Colonic mucosa (tissue), 4 donors: ENCODE measurements around the gene WTIP. TPM values are rescaled to one million over a fixed set of nuclear protein-coding genes. Genes with fewer than 3 reads are reported as not detected.

Experiments
- DNase-seq: peaks from one replicate; pipeline ENCODE4 v3.0.0-alpha.2; 2020
- H3K27ac ChIP-seq: fragments of 200-600 bp; one replicate; pipeline ENCODE4 v1.8.0; 2021
- H3K27me3 ChIP-seq: fragments of 200-600 bp; one replicate; pipeline ENCODE4 v1.8.0; 2021
- H3K36me3 ChIP-seq: fragments of 200-600 bp; one replicate; pipeline ENCODE4 v1.8.0; 2021
- H3K4me1 ChIP-seq: fragments of 200-600 bp; one replicate; pipeline ENCODE4 v1.8.0; 2021; ENCODE audit warnings: mild to moderate bottlenecking
- H3K4me3 ChIP-seq: fragments of 200-600 bp; one replicate; pipeline ENCODE4 v1.8.0; 2021
- H3K9ac ChIP-seq, 2 donors: one replicate each; pipeline ENCODE4 v1.7.0; 2013; ENCODE audit warnings: control low read depth in 2 of 2, low read depth in 2 of 2, low read length in 2 of 2
- H3K9me3 ChIP-seq: fragments of 200-600 bp; one replicate; pipeline ENCODE4 v1.8.0; 2021
- CTCF ChIP-seq: fragments of 200-600 bp; IDR thresholded peaks from one replicate; pipeline ENCODE4 v1.8.0; 2022; ENCODE audit warnings: antibody characterized with exemption, mild to moderate bottlenecking
- intact Hi-C: fragments of 100-400 bp; cut with DNase I; formaldehyde crosslinking; loops from one replicate; pipeline ENCODE4 v1.14.1; 2022
- total RNA-seq, 2 donors: library from RNA; stranded (reverse); fragmentation: NEBNext Ultra II Directional in 1 of 2; extraction: Animal tissue kit (Norgen Biotek cat#: 25700) in 1 of 2; gene quantifications; one replicate each; pipeline ENCODE4 v1.2.1, GENCODE V29; 2021
- donor health status: healthy.
- donor health status: DM: no; HTN: no; CAD: no.
- donor health status: DM: no; HTN: no; CAD: no.

The WTIP gene
- total RNA-seq, 2 donors from 2014 or later = 2.1 to 3.6 TPM

DNA sequence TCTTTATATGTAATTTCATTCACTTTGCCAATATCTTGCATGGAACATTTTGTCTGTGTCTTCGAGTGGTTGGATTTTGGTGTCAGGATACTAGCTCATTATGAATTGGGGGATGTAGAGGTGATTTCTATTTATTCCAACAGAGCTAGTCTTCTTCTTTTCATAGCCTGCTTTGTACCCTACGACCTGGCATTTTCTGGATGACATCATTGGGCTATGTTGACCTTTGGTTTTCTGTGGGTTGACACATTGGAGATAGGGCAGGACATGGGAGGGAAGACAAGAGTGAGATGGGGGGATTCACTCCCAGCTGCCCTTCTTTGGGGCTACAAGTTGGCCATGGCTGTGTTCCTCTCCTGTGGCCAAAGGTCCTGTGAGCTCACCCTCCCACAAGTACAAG is 38.0 kb downstream of the WTIP start:
- H3K9ac ChIP-seq = no peak overlapping the region
- no peaks in the 10 kb centered on the region for H3K27me3 ChIP-seq
- intact Hi-C loops = no loop called here
- H3K4me1 ChIP-seq = no peaks in the 10 kb centered on the region
- TF ChIP-seq CTCF = no peak
- H3K36me3 ChIP-seq = no peaks in the 10 kb centered on the region
- H3K9me3 ChIP-seq = no peaks in the 10 kb centered on the region
- no peak overlapping the region for H3K27ac ChIP-seq
- no peak for DNase-seq
- no peak overlapping the region for H3K4me3 ChIP-seq

DNA sequence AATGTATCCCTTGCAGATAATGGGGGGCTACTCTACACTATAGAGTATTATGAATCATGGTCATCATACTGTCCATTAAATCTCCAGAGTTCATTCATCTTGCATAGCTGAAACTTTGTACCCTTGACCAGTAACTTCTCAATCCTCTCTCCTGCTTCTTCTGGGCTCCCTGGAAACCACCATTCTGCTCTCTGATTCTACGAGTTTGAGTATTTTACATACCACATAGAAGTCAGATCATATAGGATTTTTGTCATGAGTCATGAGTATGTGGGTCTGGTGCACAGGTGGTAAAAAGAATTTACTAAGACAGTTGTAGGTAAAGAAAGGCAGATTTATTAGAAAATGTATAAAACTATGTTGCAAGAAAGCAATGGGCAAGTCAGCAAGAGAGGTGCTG is 41.9 kb downstream of the WTIP start:
- no peak for DNase-seq
- H3K9me3 ChIP-seq = no peaks in the 10 kb centered on the region
- intact Hi-C loops = no loop called here
- TF ChIP-seq CTCF = no peak
- H3K9ac ChIP-seq = no peak overlapping the region
- H3K36me3 ChIP-seq = no peaks in the 10 kb centered on the region
- no peak overlapping the region for H3K27ac ChIP-seq
- H3K4me3 ChIP-seq = no peak overlapping the region
- no peaks in the 10 kb centered on the region for H3K27me3 ChIP-seq
- no peaks in the 10 kb centered on the region for H3K4me1 ChIP-seq

DNA sequence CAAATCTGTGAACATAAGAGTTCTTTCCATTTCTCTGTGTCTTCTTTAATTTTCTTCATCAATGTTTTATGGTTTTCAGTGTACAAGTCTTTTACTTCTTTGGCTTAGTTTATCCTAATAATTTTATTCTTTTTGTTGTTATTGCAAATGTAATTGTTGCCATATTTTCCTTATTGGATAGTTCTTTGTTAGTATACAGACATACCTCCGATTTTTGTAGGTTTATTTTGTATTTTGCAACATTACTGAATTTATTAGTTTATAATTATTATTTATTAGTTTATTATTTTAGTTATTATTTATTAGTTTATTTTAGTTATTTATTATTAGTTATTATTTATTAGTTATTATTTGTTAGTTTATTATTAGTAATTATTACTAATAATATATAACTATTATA is 43.4 kb downstream of the WTIP start:
- Histone ChIP-seq H3K36me3 (no peaks in the 10 kb centered on the region), H3K27ac (no peak overlapping the region), H3K9ac (no peak overlapping the region), H3K27me3 (no peaks in the 10 kb centered on the region), H3K4me3 (no peak overlapping the region), H3K9me3 (no peaks in the 10 kb centered on the region), H3K4me1 (no peaks in the 10 kb centered on the region)
- DNase-seq = no peak
- intact Hi-C loops = no loop called here
- TF ChIP-seq CTCF = no peak

DNA sequence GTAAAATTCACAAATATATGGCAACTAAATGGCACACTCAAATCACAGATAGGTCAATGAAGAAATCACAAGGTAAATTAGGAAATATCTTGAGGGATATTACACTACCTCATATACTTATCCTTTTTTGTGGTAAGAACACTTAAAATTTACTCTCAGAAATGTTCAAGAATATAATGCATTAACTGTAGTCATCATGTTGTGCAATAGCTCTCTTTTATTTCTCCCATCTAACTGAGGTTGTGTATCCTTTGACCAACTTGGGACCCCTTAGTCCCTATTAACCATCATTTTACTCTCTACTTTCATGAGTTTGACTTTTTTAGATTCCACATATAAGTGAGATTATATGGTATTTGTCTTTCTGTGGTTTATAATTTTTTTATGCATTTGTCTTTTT is 52.6 kb downstream of the WTIP start:
- H3K4me3 ChIP-seq = no peak overlapping the region
- H3K4me1 ChIP-seq = no peaks in the 10 kb centered on the region
- DNase-seq = no peak
- H3K27me3 ChIP-seq = no peaks in the 10 kb centered on the region
- H3K36me3 ChIP-seq = no peaks in the 10 kb centered on the region
- H3K27ac ChIP-seq = no peak overlapping the region
- intact Hi-C loops = no loop called here
- TF ChIP-seq CTCF = no peak
- H3K9ac ChIP-seq = no peak overlapping the region
- no peaks in the 10 kb centered on the region for H3K9me3 ChIP-seq

DNA sequence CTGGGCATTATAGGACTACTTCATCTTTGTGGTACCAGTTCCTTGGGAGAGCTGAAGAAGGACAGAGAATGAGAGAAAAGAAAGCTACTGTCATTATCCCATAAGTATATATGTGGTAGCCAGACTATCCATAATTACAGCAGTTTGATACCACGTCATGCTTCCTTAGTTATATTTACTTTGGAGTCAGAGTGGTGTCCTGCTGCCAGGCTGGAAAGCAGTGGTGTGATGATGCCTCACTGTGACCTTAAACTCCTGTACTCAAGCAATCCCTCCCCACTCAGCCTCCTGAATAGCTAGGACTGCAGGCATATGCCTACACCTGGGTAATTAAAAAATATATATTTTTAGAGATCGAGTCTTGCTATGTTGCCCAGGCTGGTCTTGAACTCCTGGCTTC is 57.8 kb downstream of the WTIP start:
- Histone ChIP-seq H3K27ac (no peak overlapping the region), H3K27me3 (no peaks in the 10 kb centered on the region), H3K36me3 (no peaks in the 10 kb centered on the region), H3K4me3 (no peak overlapping the region), H3K9ac (no peak overlapping the region), H3K4me1 (no peaks in the 10 kb centered on the region), H3K9me3 (no peaks in the 10 kb centered on the region)
- intact Hi-C loops = no loop called here
- TF ChIP-seq CTCF = no peak
- no peak for DNase-seq
